H1 (cell line): Measurements from ENCODE around the gene FGB. TPM values are rescaled to one million over a fixed set of nuclear protein-coding genes. Genes with fewer than 3 reads are reported as not detected.

Experiments
- CEBPB ChIP-seq: IDR thresholded peaks from 2 replicates; pipeline ENCODE4 v1.6.1; 2012; ENCODE audit warnings: low read depth, low read length
- CHD7 ChIP-seq: fragments of 300-600 bp; sonication (generic); IDR thresholded peaks from 2 replicates; pipeline ENCODE4 v1.7.1; 2012; ENCODE audit warnings: low read length, moderate library complexity, mild to moderate bottlenecking, inconsistent platforms; ENCODE audit not compliant: insufficient replicate concordance
- CREB1 ChIP-seq: IDR thresholded peaks from 2 replicates; pipeline ENCODE4 v1.6.1; 2012; ENCODE audit warnings: inconsistent platforms
- CTBP2 ChIP-seq: IDR thresholded peaks from 2 replicates; pipeline ENCODE4 v1.7.0; 2011; ENCODE audit warnings: borderline replicate concordance, mild to moderate bottlenecking, moderate library complexity, mixed read lengths, low read length; ENCODE audit not compliant: insufficient read depth, insufficient read length
- GABPA ChIP-seq: IDR thresholded peaks from 2 replicates; pipeline ENCODE4 v1.6.1; 2011; ENCODE audit warnings: mild to moderate bottlenecking, low read length, moderate library complexity, borderline replicate concordance; ENCODE audit not compliant: insufficient read depth
- RFX5 ChIP-seq: IDR thresholded peaks from 2 replicates; pipeline ENCODE4 v1.6.1; 2011; ENCODE audit warnings: low read depth, low read length, improper control_type of control experiment, borderline replicate concordance
- SUZ12 ChIP-seq: fragments of 200-600 bp; sonication (generic); IDR thresholded peaks from 2 replicates; pipeline ENCODE4 v1.6.1; 2012; ENCODE audit warnings: mild to moderate bottlenecking, inconsistent platforms, low read length, moderate library complexity, mixed read lengths
- polyA plus RNA-seq, 7 experiments: library from polyadenylated mRNA; depleted of rRNA in 3 of 7; stranded (reverse) in 5 of 7; unstranded in 2 of 7; fragments of >200 nt in 5 of 7; fragments of 200-250 nt in 2 of 7; gene quantifications; 1 replicate in 5 of 7; 2 replicates in 1 of 7; 4 replicates in 1 of 7; pipeline versions ENCODE4 v1.2.1 to v1.2.3, GENCODE V29; 2011 to 2013; ENCODE audit warnings: missing spikeins in 2 of 7, mixed read lengths in 2 of 7
- total RNA-seq: library from RNA; stranded (reverse); fragmentation: NEBNext Ultra II Directional; extraction: Animal tissue kit (Norgen Biotek cat#: 25700); gene quantifications from 2 replicates; pipeline ENCODE4 v1.2.1, GENCODE V29; 2021

Gene FGB
- total and polyA plus RNA-seq, 2 of the 8 experiments (the other 6 are each of a cell fraction or from before 2014, with no cell fraction given), result not detected

- TF ChIP-seq CREB1 (no peak), GABPA (no peak), CTBP2 (no peak), RFX5 (no peak), CEBPB (no peak), SUZ12 (no peak), CHD7 (no peak)
Measured at GRCh38 chr4:154569028-154569427, 6.2 kb downstream of the FGB start (continued).
